SK-N-SH treated with all-trans-retinoic acid at 6 μM for 48 hours (cell line): ENCODE measurements around the gene SPOCK1.

Source experiments
- ARNTL ChIP-seq: fragments of 450-650 bp; formaldehyde crosslinking; IDR thresholded peaks from 2 replicates; pipeline ENCODE4 v1.5.0; 2020; ENCODE audit warnings: low read depth, mild to moderate bottlenecking, moderate library complexity, borderline replicate concordance
- BACH2 ChIP-seq: fragments of 250-450 bp; sonication (Bioruptor Pico); IDR thresholded peaks from 2 replicates; pipeline ENCODE4 v1.9.0; 2021; ENCODE audit warnings: mild to moderate bottlenecking, borderline replicate concordance
- CREB5 ChIP-seq: fragments of 250-450 bp; sonication (Bioruptor Pico); IDR thresholded peaks from 2 replicates; pipeline ENCODE4 v1.5.1; 2020; ENCODE audit warnings: low read depth, mild to moderate bottlenecking, moderate library complexity
- CSRNP3 ChIP-seq: fragments of 250-450 bp; sonication (Bioruptor Pico); IDR thresholded peaks from 2 replicates; pipeline ENCODE4 v1.5.1; 2021; ENCODE audit warnings: mild to moderate bottlenecking, moderate library complexity
- ESRRG ChIP-seq: fragments of 250-450 bp; sonication (Bioruptor Pico); IDR thresholded peaks from 2 replicates; pipeline ENCODE4 v1.6.1; 2021; ENCODE audit warnings: mild to moderate bottlenecking
- PATZ1 ChIP-seq: fragments of 250-450 bp; sonication (Bioruptor Pico); IDR thresholded peaks from 2 replicates; pipeline ENCODE4 v1.8.0; 2020; ENCODE audit warnings: mild to moderate bottlenecking, moderate library complexity, borderline replicate concordance
- RARB ChIP-seq: fragments of 250-450 bp; sonication (Bioruptor Pico); IDR thresholded peaks from 2 replicates; pipeline ENCODE4 v1.8.0; 2021; ENCODE audit warnings: mild to moderate bottlenecking, moderate library complexity
- TCF4 ChIP-seq: fragments of 250-450 bp; sonication (Bioruptor Pico); IDR thresholded peaks from 2 replicates; pipeline ENCODE4 v1.8.0; 2021; ENCODE audit warnings: mild to moderate bottlenecking, moderate library complexity, borderline replicate concordance
- ZFP3 ChIP-seq: fragments of 250-450 bp; sonication (Bioruptor Pico); IDR thresholded peaks from 2 replicates; pipeline ENCODE4 v1.5.0; 2020; ENCODE audit warnings: mild to moderate bottlenecking, moderate library complexity
- ZFP30 ChIP-seq: fragments of 450-650 bp; formaldehyde crosslinking; IDR thresholded peaks from 2 replicates; pipeline ENCODE4 v1.5.0; 2022; ENCODE audit warnings: mild to moderate bottlenecking, moderate library complexity
- ZNF565 ChIP-seq: fragments of 450-650 bp; formaldehyde crosslinking; conservative IDR thresholded peaks from 2 replicates; pipeline ENCODE4 v1.5.0; 2020; ENCODE audit warnings: low read depth, mild to moderate bottlenecking, moderate library complexity
- ZNF70 ChIP-seq: fragments of 450-650 bp; formaldehyde crosslinking; IDR thresholded peaks from 2 replicates; pipeline ENCODE4 v1.5.0; 2020; ENCODE audit warnings: mild to moderate bottlenecking, moderate library complexity

GRCh38 chr5:137487600-137487999 lies 11.5 kb downstream of the SPOCK1 start:
- TF ChIP-seq CSRNP3 (CRISPR knock-in tag) (no peak), ZFP3 (CRISPR knock-in tag) (no peak), BACH2 (CRISPR knock-in tag) (no peak), ZNF565 (CRISPR knock-in tag) (no peak), PATZ1 (CRISPR knock-in tag) (no peak), CREB5 (CRISPR knock-in tag) (no peak), ARNTL (CRISPR knock-in tag) (no peak), ESRRG (CRISPR knock-in tag) (no peak), ZNF70 (no peak), ZFP30 (CRISPR knock-in tag) (no peak), TCF4 (CRISPR knock-in tag) (no peak), RARB (CRISPR knock-in tag) (no peak)
